ENCODE data around the gene TSC22D4. TPM values are rescaled to one million over a fixed set of nuclear protein-coding genes. Genes with fewer than 3 reads are reported as not detected.

TSC22D4 gene
- polyA plus RNA-seq, 1 of the 3 experiments (the other 2 are of a cell fraction): 32.7 TPM

DNA sequence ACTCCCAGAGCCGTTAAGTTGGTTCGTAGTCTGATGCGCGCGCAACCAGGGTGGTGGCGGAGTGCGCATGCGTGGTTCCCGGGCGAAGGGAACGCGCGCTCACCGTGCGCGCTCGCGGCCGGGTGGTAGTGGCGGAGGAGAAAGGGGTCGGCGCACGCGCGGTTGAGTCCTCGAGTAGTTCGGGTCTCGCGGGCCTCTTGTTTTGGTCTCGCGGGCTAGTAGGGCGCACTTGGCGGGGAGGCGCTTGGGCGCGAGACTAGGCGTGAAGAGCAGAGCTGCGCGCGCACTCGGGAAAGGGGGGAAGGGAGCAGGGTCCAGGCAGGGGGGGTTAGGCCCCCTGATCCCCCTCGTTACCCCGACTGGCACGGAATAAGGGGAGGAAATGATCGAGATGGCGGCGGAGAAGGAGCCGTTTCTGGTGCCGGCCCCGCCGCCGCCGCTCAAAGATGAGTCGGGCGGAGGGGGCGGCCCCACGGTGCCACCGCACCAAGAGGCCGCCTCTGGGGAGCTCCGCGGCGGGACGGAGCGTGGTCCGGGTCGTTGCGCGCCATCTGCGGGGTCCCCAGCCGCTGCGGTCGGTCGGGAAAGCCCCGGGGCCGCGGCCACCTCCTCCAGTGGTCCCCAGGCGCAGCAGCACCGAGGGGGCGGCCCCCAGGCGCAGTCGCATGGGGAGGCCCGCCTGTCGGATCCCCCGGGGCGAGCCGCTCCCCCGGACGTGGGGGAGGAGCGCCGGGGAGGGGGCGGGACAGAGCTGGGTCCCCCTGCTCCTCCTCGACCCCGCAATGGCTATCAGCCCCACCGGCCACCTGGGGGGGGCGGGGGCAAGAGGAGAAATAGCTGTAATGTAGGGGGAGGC is 49.1 kb downstream of the TSC22D4 start, which contains the start of gene MEPCE:
MEPCE (plus strand) TSS at position 195 of the 856 bp plus-strand sequence; CDS start at position 383, 188 bp downstream.
- WGBS (ENCODE audit: low lambda C conversion rate): 2% methylated on average over 48 of the region's 95 CpGs

More for the DNA sequence above, 49.1 kb downstream of the TSC22D4 start, which contains the start of gene MEPCE:
- H3K9ac ChIP-seq: peak within 1 kb of the TSS; percentile 99
- H3K4me3 ChIP-seq (ENCODE audit: low read depth in 2 of 2, low read length in 1 of 2): peak within 1 kb of the TSS; percentile 78 to 95
- no peaks in the 10 kb centered on the region for H3K9me3 ChIP-seq
- H4K20me1 ChIP-seq (ENCODE audit: insufficient read depth): peaks cover 13% of the 10 kb centered on the region
- peaks cover 22% of the 10 kb centered on the region for H3F3A ChIP-seq (replicated peaks; ENCODE audit: insufficient read depth)
- peaks cover 53% of the 10 kb centered on the region for H3K79me2 ChIP-seq (ENCODE audit: insufficient read depth)
- TF ChIP-seq ZBTB33 (IDR thresholded peaks at IDR 0.05; ENCODE audit: borderline replicate concordance, low read depth): peak; percentile 94
- 0 out of 2 replicates have a peak, but pooled peaks have one; percentile 5 for TF ChIP-seq TCF12 (IDR thresholded peaks at IDR 0.05)
- no peak for TF ChIP-seq RFX5 (IDR thresholded peaks at IDR 0.05; ENCODE audit: low read length)
- TF ChIP-seq, protein P1, sequence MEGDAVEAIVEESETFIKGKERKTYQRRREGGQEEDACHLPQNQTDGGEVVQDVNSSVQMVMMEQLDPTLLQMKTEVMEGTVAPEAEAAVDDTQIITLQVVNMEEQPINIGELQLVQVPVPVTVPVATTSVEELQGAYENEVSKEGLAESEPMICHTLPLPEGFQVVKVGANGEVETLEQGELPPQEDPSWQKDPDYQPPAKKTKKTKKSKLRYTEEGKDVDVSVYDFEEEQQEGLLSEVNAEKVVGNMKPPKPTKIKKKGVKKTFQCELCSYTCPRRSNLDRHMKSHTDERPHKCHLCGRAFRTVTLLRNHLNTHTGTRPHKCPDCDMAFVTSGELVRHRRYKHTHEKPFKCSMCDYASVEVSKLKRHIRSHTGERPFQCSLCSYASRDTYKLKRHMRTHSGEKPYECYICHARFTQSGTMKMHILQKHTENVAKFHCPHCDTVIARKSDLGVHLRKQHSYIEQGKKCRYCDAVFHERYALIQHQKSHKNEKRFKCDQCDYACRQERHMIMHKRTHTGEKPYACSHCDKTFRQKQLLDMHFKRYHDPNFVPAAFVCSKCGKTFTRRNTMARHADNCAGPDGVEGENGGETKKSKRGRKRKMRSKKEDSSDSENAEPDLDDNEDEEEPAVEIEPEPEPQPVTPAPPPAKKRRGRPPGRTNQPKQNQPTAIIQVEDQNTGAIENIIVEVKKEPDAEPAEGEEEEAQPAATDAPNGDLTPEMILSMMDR (IDR thresholded peaks at IDR 0.05): no peak
- no peak for TF ChIP-seq JUND (IDR thresholded peaks at IDR 0.05)
- no peak; the same call in 1 of the 2 replicates for TF ChIP-seq REST (IDR thresholded peaks at IDR 0.05; ENCODE audit: low read depth, low read length)
- 0 out of 2 replicates have a peak, but pooled peaks have one; percentile 47 for TF ChIP-seq TAF1 (IDR thresholded peaks at IDR 0.05; ENCODE audit: borderline replicate concordance, low read depth, low read length)
- TF ChIP-seq ELF1 (IDR thresholded peaks at IDR 0.05): 0 out of 2 replicates have a peak, but pooled peaks have one; percentile 9
- peak; percentile 61 for TF ChIP-seq NRF1 (IDR thresholded peaks at IDR 0.05; ENCODE audit: low read depth, low read length)
- TF ChIP-seq RCOR1 (IDR thresholded peaks at IDR 0.05; ENCODE audit: low read length): no peak
- peak; percentile 7; the same call in 1 of the 2 replicates for TF ChIP-seq POLR2AphosphoS5 (IDR thresholded peaks at IDR 0.05; ENCODE audit: low read depth, low read length)
- TF ChIP-seq CHD2 (IDR thresholded peaks at IDR 0.05; ENCODE audit: low read length, partially characterized antibody): peak; percentile 98
- TF ChIP-seq YY1 (IDR thresholded peaks at IDR 0.05; ENCODE audit: low read depth): 0 out of 2 replicates have a peak, but pooled peaks have one; percentile 27
- TF ChIP-seq PBX3 (IDR thresholded peaks at IDR 0.05): no peak
- TF ChIP-seq SIN3A (IDR thresholded peaks at IDR 0.05; ENCODE audit: borderline replicate concordance, low read depth, low read length): peak; percentile 82; the same call in 1 of the 2 replicates
- peak in 1 of 2 experiments; percentile 13; a peak in 1 of 4 replicates for TF ChIP-seq EP300 (IDR thresholded peaks at IDR 0.05; ENCODE audit: borderline replicate concordance in 1 of 2, low read depth in 1 of 2, low read length in 1 of 2)
- TF ChIP-seq MAX (IDR thresholded peaks at IDR 0.05; ENCODE audit: low read depth): no peak; the same call in none of the 2 replicates
- TF ChIP-seq SMC3 (IDR thresholded peaks at IDR 0.05; ENCODE audit: low read depth, low read length): no peak
- peak; percentile 43; the same call in 1 of the 2 replicates for TF ChIP-seq MXI1 (IDR thresholded peaks at IDR 0.05; ENCODE audit: low read depth, low read length)
- H3K36me3 ChIP-seq (replicated peaks in 1 of 2; ENCODE audit: control insufficient read depth in 1 of 2, insufficient read depth in 2 of 2, low read length in 1 of 2): peaks cover 36 to 39% of the 10 kb centered on the region in 2 experiments
- POLR2A ChIA-PET: interaction anchor here (0.6 to 3.3 kb wide), 20 partner anchors 10 to 1606 kb away, joined by 3 to 12 read pairs (median 4); partner anchors contain the start of genes ACTL6B, AP4M1, COPS6 and MCM7
- H3K27ac ChIP-seq (ENCODE audit: low read depth in 2 of 2, low read length in 1 of 2): peak within 1 kb of the TSS; percentile 99 to 100
- H2AFZ ChIP-seq (ENCODE audit: low read depth): no peak within 1 kb of the TSS
- DNase-seq: peak; percentile 99
- H3K4me1 ChIP-seq (ENCODE audit: control insufficient read depth in 1 of 2, insufficient read depth in 2 of 2, low read depth in 1 of 2, low read length in 1 of 2): peaks cover 23 to 44% of the 10 kb centered on the region in 2 experiments; a peak in 3 of 4 replicates
- CTCF ChIA-PET: interaction anchor here (0.7 to 3.2 kb wide), 11 partner anchors 21 to 402 kb away, joined by 3 to 23 read pairs (median 3); partner anchors contain the start of genes NYAP1 and POP7
- H3K4me2 ChIP-seq: peak within 1 kb of the TSS; percentile 97
- no peaks in the 10 kb centered on the region for H3K27me3 ChIP-seq (ENCODE audit: insufficient read depth)
- H3K9me2 ChIP-seq: no peaks in the 10 kb centered on the region
